Left ventricle myocardium superior (tissue), 1 donor: ENCODE measurements around the gene TRAF2. TPM values are rescaled to one million over a fixed set of nuclear protein-coding genes. Genes with fewer than 3 reads are reported as not detected.

Source experiments
- ATAC-seq: fragments of 200-7000 bp; cut with Tn5 transposase; one replicate; pipeline ENCODE4 v1.9.1; 2020; ENCODE audit warnings: mild to moderate bottlenecking, moderate library complexity
- DNase-seq: peaks from one replicate; pipeline ENCODE4 v3.0.0-alpha.2; 2020
- intact Hi-C: fragments of 100-400 bp; cut with micrococcal nuclease; formaldehyde crosslinking; loops from one replicate; pipeline ENCODE4 v1.11.0; 2022
- total RNA-seq: library from RNA; stranded (reverse); fragmentation: NEBNext Ultra II Directional; extraction: Animal tissue kit (Norgen Biotek cat#: 25700); gene quantifications from one replicate; pipeline ENCODE4 v1.2.1, GENCODE V29; 2021
- donor health status: DM: no; HTN: yes; CAD: no; lungs with severe emphysema.

The TRAF2 gene
- total RNA-seq, 1 donor from 2014 or later: 11.4 TPM

GRCh38 chr9:136952876-136953770 lies 66.8 kb downstream of the TRAF2 start:
- peak; percentile 34 for DNase-seq
- intact Hi-C loops: no loop called here
- ATAC-seq: no peak

- ATAC-seq (no peak), DNase-seq (peak; percentile 19)
- intact Hi-C loops: no loop called here
Measured at GRCh38 chr9:136953771-136954269, 67.5 kb downstream of the TRAF2 start.

DNA sequence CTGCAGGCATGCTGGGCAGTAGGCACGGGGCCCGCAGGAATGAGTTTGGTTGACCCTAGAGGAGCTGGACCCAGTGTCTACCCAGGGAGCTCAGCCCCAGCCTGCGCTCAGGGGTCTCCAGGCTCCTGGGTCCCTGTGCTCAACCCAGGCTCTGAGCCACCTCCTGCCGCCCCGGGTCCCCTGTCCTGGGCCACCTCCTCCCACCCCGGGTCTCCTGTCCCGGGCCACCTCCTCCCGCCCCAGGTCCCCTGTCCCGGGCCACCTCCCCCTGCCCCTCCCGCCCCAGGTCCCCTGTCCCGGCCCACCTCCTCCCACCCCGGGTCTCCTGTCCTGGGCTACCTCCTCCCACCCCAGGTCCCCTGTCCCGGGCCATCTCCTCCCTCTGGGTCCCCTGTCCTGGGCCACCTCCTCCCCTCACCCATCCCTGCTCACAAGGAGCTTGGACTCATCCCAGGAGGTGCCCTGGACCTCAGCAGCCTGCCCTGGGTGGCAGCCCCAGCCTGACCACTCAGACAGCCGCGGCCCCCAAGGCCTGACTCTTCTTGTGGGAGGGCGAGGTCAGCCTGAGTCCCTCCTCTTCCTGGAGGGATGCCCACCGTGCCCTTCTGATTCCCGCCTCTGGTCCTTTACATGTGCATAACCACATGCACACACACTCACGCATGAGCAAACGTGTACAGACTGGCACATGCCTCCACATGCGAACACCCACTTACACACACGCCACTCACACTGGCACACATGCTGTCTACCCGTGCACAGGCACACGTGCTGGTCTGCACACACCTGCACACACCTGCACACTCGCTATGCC lies 68.2 kb downstream of the TRAF2 start:
- intact Hi-C loops: no loop called here
- DNase-seq: peak; percentile 25

GRCh38 chr9:136955202-136955942 lies 69.1 kb downstream of the TRAF2 start:
- DNase-seq: no peak
- no peak for ATAC-seq
- intact Hi-C loops: no loop called here

More for the DNA sequence above, 68.2 kb downstream of the TRAF2 start:
- no peak for ATAC-seq

DNA sequence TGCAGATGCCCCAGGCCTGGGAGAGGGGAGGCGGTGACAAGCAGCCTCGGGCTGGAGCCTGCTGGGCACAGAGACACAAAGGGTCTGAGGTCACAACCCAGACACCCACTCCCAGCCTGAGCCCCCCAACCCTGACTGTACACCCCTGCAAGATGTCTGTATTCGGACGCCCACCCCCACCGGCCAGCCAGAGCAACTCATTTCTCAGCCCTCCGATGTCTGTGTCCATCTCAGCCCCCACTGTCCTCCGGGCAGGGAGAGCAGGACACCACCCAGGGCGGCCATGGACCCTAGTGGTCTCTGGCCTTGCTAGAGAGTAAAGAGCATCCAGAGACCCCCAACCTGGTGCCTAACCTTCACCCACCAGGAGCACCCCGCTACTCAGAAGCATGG lies 69.6 kb downstream of the TRAF2 start:
- DNase-seq: peak; percentile 20
- no peak for ATAC-seq
- intact Hi-C loops: no loop called here

- ATAC-seq: no peak
- intact Hi-C loops: no loop called here
- no peak for DNase-seq
Measured at GRCh38 chr9:136956604-136957003, 70.3 kb downstream of the TRAF2 start.

DNA sequence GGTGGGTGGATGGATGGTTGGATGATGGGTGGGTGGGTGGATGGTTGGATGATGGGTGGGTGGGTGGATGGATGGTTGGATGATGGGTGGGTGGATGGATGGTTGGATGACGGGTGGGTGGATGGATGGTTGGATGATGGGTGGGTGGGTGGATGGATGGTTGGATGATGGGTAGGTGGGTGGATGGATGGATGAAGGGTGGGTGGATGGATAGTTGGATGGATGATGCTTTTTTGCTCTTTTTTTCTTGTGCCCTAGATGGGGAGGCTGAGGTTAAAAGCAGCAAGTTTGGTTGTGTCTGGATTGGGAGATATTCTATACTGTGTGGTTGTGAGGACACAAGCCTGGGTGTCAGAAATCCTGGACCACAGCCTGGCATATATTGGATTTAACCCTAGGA lies 71.1 kb downstream of the TRAF2 start:
- intact Hi-C loops: no loop called here
- DNase-seq (no peak), ATAC-seq (no peak)

DNA sequence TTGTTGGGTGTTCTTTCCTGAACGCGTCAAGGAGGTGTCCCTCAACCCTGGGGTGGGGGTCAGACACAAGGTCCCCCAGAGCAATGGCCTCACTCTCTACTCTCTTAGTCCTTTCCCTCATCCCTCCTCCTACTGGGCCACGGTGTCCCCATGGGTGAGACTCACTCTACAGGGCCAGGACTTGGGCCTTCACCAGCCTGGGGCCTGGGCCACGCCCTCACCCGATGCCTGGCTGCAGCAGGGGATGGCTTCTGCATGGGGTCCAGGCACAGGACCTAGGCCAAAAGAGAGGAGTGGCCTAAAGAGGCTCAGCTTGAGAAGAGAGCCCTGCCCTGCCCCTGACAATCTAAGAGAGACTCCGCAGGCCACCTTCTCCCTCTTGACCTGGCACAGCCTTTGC lies 71.6 kb downstream of the TRAF2 start:
- DNase-seq (no peak), ATAC-seq (no peak)
- intact Hi-C loops: no loop called here

GRCh38 chr9:136958473-136958872 lies 72.2 kb downstream of the TRAF2 start:
- intact Hi-C loops: no loop called here
- ATAC-seq (no peak), DNase-seq (no peak)

DNA sequence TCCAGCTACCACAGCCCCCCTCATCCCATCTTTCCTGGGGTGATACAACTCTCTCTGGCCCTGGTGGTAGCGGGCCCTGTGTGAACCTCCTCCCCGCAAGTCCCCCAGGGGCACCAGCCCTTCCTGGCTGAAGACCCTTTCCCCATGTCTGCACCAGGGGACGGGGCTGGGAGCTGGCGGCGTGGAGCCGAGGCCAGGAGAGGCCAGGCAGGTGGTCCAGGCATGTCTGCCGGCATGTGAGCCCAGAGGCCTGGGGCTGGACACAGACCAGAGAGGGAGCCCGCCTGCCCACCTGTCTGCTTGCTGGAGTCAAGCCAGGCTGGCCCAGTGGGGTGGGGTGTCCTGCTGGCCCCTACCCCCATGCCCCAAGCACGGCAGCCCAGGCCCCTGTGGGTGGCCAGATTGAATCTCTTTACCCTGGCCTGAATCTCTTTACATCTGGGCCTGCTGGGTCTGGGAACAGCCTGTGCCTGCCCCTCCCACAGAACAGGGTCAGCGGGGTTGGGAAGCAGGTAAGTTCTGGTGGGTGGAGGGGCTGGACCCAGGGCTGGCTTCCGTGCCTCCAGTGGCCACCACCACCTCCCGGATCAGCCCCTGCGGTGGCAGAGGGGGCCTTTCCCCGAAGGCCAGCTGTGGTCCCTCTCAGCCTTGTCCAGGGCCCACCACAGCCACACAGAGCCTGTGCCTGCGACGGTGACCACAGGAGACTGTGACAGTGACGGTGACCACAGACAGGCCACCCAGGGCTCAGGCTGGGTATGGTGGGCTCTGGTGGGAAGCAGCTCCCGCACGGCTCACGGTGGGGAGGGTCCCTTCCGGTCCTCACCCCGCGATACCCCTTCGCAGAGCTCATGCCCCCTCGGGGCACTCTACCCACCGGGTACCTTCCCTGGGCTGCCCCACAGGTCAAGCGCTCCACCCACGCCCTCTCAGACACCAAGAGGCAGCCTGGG lies 72.9 kb downstream of the TRAF2 start:
- DNase-seq: no peak
- no peak for ATAC-seq
- intact Hi-C loops: no loop called here

DNA sequence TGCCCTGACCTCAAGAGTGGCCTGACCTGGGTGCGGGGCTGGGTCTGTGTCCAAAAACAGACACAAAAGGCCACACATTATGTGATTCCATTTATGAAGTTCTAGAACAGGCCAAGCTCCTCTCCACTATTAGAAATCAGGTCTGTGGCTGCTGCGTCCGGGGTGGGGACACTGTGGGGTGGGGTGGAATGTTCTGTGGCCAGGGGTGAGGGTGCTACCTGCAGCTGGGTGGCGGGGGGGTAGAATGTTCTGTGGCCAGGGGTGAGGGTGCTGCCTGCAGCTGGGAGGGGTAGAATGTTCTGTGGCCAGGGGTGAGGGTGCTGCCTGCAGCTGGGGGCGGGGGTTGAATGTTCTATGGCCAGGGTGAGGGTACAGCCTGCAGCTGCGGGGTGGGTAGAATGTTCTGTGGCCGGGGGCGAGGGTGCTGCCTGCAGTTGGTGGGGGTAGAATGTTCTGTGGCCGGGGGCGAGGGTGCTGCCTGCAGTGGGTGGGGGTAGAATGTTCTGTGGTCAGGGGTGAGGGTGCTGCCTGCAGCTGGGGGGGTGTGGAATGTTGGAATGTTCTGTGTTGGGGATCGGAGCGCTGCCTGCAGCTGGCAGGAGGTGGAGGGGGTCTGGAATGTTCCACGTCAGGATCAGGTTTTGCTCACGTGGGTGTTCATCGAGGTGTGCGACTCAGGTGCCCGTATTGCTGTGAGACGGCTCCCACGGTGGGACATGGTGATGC lies 74.1 kb downstream of the TRAF2 start:
- intact Hi-C loops: no loop called here
- no peak for ATAC-seq
- DNase-seq: no peak

GRCh38 chr9:136960938-136961275 lies 74.6 kb downstream of the TRAF2 start:
- ATAC-seq (no peak), DNase-seq (no peak)
- intact Hi-C loops: no loop called here

GRCh38 chr9:136961279-136962065 lies 75.2 kb downstream of the TRAF2 start:
- ATAC-seq: peak; percentile 90
- intact Hi-C loops: no loop called here
- peak; percentile 81 for DNase-seq

DNA sequence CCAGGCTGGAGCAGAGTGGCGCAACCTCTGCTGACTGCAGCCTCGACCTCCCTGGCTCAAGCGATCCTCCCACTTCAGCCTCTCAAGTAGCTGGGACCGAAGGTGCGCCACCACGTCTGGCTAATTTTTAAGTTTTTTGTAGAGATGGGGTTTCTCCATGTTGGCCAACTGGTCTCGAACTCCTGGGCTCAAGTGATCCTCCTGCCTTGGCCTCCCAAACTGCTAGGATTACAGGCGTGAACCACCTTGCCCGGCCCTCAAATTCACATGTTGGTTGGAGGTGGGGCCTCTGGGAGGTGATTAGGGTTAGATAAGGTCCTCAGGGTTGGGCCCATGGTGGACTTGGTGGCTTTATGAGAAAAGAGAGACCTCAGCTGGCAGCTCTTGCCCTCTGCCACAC lies 75.8 kb downstream of the TRAF2 start:
- ATAC-seq: no peak
- intact Hi-C loops: no loop called here
- DNase-seq: no peak

DNA sequence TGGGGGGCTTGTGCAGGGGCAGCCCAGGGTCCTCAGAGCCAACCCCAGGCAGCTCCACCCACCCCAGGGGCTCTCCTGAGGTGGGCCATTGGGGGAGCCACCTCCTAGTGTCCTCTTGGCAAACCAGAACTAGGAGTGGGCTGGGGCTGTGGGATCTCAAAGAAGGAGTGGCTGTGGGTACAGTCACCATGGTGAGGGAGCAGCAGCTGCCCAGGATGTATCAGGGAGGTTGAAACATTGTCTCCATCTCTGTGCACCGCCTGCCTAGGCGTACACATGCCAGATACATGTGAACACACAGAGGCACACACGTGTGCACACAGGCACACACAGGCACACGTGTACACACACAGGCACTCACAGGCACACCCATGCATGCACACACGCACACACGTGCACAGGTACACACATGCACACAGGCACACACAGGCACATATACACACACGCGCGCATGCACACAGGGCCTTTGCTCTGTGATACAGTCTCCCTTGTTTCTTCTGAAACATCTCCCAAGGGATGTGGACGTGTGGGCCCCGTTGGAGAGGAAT lies 76.5 kb downstream of the TRAF2 start:
- ATAC-seq: no peak
- intact Hi-C loops: no loop called here

DNA sequence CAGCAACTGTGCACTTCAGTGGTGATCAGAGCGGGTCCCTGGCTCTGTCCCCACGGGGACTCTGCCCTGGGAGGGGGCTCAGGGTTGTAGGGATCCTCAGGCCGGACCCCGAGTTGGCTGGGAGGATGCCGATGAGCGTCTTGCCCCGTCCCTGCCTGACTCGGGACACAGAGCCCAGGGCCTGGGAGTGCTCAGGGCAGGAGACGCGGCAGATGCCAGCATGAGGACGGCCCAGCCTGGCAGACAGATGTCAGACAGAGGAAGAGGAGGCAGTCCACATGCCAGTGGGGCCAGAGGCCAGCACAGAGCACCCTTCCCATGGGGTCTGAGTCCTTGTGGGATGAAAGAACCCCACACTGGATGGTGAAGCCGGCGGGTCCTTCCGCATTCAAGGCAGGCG lies 77.0 kb downstream of the TRAF2 start:
- intact Hi-C loops: no loop called here
- no peak for DNase-seq
- ATAC-seq: no peak

More for the DNA sequence above, 76.5 kb downstream of the TRAF2 start:
- no peak for DNase-seq

DNA sequence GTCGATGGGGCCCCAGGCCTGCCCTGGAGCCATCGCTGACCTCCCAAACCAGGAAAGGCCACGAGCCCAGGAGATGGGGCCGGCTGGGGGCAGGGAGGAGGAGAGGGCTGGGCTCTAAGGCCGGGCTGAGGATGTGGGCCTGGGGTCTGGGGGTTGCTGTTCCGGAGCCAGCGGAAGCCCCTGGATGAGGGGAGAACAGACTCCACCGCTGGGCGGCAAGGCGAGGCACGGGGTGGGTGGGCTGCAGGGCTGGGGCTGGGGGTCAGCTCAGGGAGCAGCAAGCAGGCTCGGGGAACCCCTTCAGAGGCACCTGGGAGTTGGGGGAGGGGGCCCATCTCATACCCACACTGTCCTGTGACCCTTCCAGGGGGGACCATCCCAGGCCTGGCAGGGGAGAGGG lies 77.4 kb downstream of the TRAF2 start:
- DNase-seq: no peak
- intact Hi-C loops: no loop called here
- no peak for ATAC-seq
